GM21390 (cell line): ENCODE results near the gene CDH4.

Experiments
- ATAC-seq: cut with Tn5 transposase; IDR thresholded peaks from one replicate; pipeline ENCODE4 v1.9.1; 2021; ENCODE audit not compliant: unreplicated experiment

The CDH4 gene

GRCh38 chr20:61436283-61436666 lies 184.2 kb downstream of the CDH4 start:
- no peak for ATAC-seq

GRCh38 chr20:61436667-61437279 lies 184.7 kb downstream of the CDH4 start:
- no peak for ATAC-seq

- ATAC-seq = no peak
Measured at GRCh38 chr20:61437280-61438206, 185.5 kb downstream of the CDH4 start.

GRCh38 chr20:61438285-61438684 lies 186.2 kb downstream of the CDH4 start:
- no peak for ATAC-seq

- ATAC-seq = no peak
Measured at GRCh38 chr20:61439251-61439650, 187.2 kb downstream of the CDH4 start.

- ATAC-seq = no peak
Measured at GRCh38 chr20:61440548-61441055, 188.5 kb downstream of the CDH4 start.

- ATAC-seq = no peak
Measured at GRCh38 chr20:61441537-61441936, 189.5 kb downstream of the CDH4 start.

GRCh38 chr20:61442075-61442670 lies 190.1 kb downstream of the CDH4 start:
- ATAC-seq = no peak

- no peak for ATAC-seq
Measured at GRCh38 chr20:61442718-61443117, 190.7 kb downstream of the CDH4 start.

GRCh38 chr20:61443443-61444126 lies 191.5 kb downstream of the CDH4 start:
- no peak for ATAC-seq

- no peak for ATAC-seq
Measured at GRCh38 chr20:61444637-61445036, 192.6 kb downstream of the CDH4 start.

- ATAC-seq = no peak
Measured at GRCh38 chr20:61445138-61445537, 193.1 kb downstream of the CDH4 start.

- ATAC-seq = no peak
Measured at GRCh38 chr20:61445741-61446140, 193.7 kb downstream of the CDH4 start.

- no peak for ATAC-seq
Measured at GRCh38 chr20:61447952-61448351, 195.9 kb downstream of the CDH4 start.

GRCh38 chr20:61448386-61448785 lies 196.3 kb downstream of the CDH4 start:
- ATAC-seq = no peak

- no peak for ATAC-seq
Measured at GRCh38 chr20:61449057-61449609, 197.1 kb downstream of the CDH4 start.

GRCh38 chr20:61449916-61450315 lies 197.9 kb downstream of the CDH4 start:
- ATAC-seq = no peak

GRCh38 chr20:61450549-61450948 lies 198.5 kb downstream of the CDH4 start:
- ATAC-seq = no peak

- ATAC-seq = no peak
Measured at GRCh38 chr20:61451009-61451408, 198.9 kb downstream of the CDH4 start.

GRCh38 chr20:61451953-61452352 lies 199.9 kb downstream of the CDH4 start:
- ATAC-seq = no peak

- no peak for ATAC-seq
Measured at GRCh38 chr20:61453219-61453618, 201.2 kb downstream of the CDH4 start.
